A673 (cell line): ENCODE results near the gene THSD7B. TPM values are rescaled to one million over a fixed set of nuclear protein-coding genes. Genes with fewer than 3 reads are reported as not detected.

Experiments used
- BruUV-seq: library from RNA; stranded (reverse); fragments of 400-500 nt; replicated peaks from 2 replicates; lab custom pipeline; 2021; lab: Mats Ljungman, UMichigan
- CTCF ChIA-PET: fragments of 300-600 bp; sonication (Branson Sonifier 250); formaldehyde crosslinking; loops from one replicate; lab custom pipeline; 2022; ENCODE audit warnings: antibody characterized with exemption; lab: Charles Lee
- POLR2A ChIA-PET: fragments of 300-600 bp; sonication (Branson Sonifier 250); formaldehyde crosslinking; loops from one replicate; lab custom pipeline; 2022; ENCODE audit warnings: antibody characterized with exemption; ENCODE audit not compliant: low non-redundant PET; lab: Charles Lee
- DNase-seq: peaks from one replicate; pipeline ENCODE4 v3.0.0-alpha.2; 2015; ENCODE audit warnings: low spot score
- H3K27ac ChIP-seq: fragments of 200-600 bp; sonication (generic); 2 replicates; pipeline ENCODE4 v1.5.1; 2016; ENCODE audit warnings: mixed run types, low read depth, mild to moderate bottlenecking, mixed read lengths, antibody characterized with exemption, low read length; ENCODE audit not compliant: poor library complexity, severe bottlenecking
- H3K27me3 ChIP-seq: fragments of 200-600 bp; sonication (generic); replicated peaks from 2 replicates; pipeline ENCODE4 v1.6.1; 2017; ENCODE audit warnings: mixed run types, low read depth, mild to moderate bottlenecking, mixed read lengths, antibody characterized with exemption, low read length; ENCODE audit not compliant: insufficient read depth, poor library complexity
- H3K36me3 ChIP-seq: fragments of 200-600 bp; sonication (generic); 2 replicates; pipeline ENCODE4 v1.6.1; 2016; ENCODE audit warnings: mixed run types, mild to moderate bottlenecking, mixed read lengths, antibody characterized with exemption, low read length; ENCODE audit not compliant: insufficient read depth, poor library complexity, severe bottlenecking
- H3K4me1 ChIP-seq: fragments of 200-600 bp; sonication (generic); 2 replicates; pipeline ENCODE4 v1.6.1; 2017; ENCODE audit warnings: mixed run types, mild to moderate bottlenecking, mixed read lengths, antibody characterized with exemption, low read length; ENCODE audit not compliant: insufficient read depth, poor library complexity, severe bottlenecking
- H3K4me3 ChIP-seq: fragments of 200-600 bp; sonication (generic); 2 replicates; pipeline ENCODE4 v1.5.1; 2016; ENCODE audit warnings: low read depth, mixed run types, mild to moderate bottlenecking, mixed read lengths, low read length; ENCODE audit not compliant: poor library complexity, severe bottlenecking
- H3K9me3 ChIP-seq: fragments of 200-600 bp; sonication (generic); 2 replicates; pipeline ENCODE4 v1.6.1; 2016; ENCODE audit warnings: mixed run types, low read depth, mild to moderate bottlenecking, mixed read lengths, antibody characterized with exemption, low read length; ENCODE audit not compliant: poor library complexity, severe bottlenecking
- CTCF ChIP-seq: fragments of 300-800, 200-600 bp; sonication (generic); conservative IDR thresholded peaks from 2 replicates; pipeline ENCODE4 v1.5.1; 2017; ENCODE audit warnings: low read depth, mild to moderate bottlenecking, antibody characterized with exemption, low read length, moderate library complexity, mixed read lengths
- EZH2 ChIP-seq: fragments of 200-600 bp; sonication (generic); IDR thresholded peaks from 2 replicates; pipeline ENCODE4 v1.6.1; 2017; ENCODE audit warnings: borderline replicate concordance, low read depth, mild to moderate bottlenecking, mixed read lengths, antibody characterized with exemption, low read length; ENCODE audit not compliant: poor library complexity, severe bottlenecking
- intact Hi-C: fragments of 100-400 bp; cut with micrococcal nuclease; formaldehyde crosslinking; loops from one replicate; pipeline ENCODE4 v1.10.0; 2022; ENCODE audit not compliant: unreplicated experiment
- total RNA-seq: library from RNA; stranded (reverse); gene quantifications from 2 replicates; pipeline ENCODE4 v1.2.3, GENCODE V29; 2021

Gene THSD7B
- total RNA-seq, 1 experiment from 2014 or later, result not detected

DNA sequence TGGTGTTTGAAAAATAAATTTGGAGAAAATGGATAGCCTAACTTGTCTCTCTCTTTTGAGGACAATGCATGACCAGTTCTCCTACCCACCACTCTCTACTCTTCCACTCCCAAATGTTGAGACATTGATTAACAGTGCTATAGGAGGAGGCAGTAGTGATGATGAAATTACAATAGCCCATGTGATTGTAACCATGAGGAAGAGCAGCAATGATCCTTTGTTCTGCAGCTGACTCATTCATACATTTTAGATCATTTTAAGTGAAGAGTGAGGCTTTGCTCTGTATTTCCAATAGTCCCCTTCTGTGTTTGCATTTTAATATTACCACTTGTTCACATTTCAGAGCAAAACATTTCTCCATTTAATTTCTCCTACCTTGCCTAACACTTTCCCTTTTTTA lies 592.3 kb downstream of the THSD7B start:
- Histone ChIP-seq H3K36me3 (no peaks in the 10 kb centered on the region), H3K4me3 (no peak overlapping the region), H3K9me3 (no peaks in the 10 kb centered on the region), H3K27me3 (no peaks in the 10 kb centered on the region), H3K4me1 (no peaks in the 10 kb centered on the region), H3K27ac (no peak overlapping the region)
- intact Hi-C loops, result no loop called here
- BruUV-seq, result no TSS peak
- TF ChIP-seq CTCF (no peak), EZH2 (no peak)
- CTCF ChIA-PET, result no interaction called here
- POLR2A ChIA-PET, result no interaction called here
- DNase-seq, result no peak

DNA sequence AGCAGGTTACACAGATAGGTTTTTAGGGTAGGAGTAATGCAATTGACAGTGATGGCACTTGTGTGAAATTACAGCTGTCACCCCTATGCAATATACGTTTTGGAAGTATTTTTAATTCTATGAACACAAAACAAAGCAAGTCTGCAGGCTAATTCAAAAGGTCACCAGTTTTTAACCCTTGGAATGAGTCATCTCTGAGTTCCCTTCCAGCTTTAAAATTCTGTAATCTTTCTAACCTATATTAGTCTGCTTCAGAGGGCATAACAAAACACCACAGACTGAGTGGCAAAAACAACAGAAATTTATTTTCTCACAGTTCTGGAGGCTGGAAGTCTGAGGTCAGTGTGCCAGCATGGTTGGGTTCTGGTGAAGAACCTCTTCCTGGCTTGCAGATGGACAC lies 602.0 kb downstream of the THSD7B start:
- TF ChIP-seq EZH2 (no peak), CTCF (no peak)
- ChIA-PET CTCF (no interaction called here), POLR2A (no interaction called here)
- Histone ChIP-seq H3K4me1 (no peaks in the 10 kb centered on the region), H3K4me3 (no peak overlapping the region), H3K36me3 (no peaks in the 10 kb centered on the region), H3K9me3 (no peaks in the 10 kb centered on the region), H3K27me3 (no peaks in the 10 kb centered on the region), H3K27ac (no peak overlapping the region)
- DNase-seq, result no peak
- no TSS peak for BruUV-seq
- intact Hi-C loops, result no loop called here

GRCh38 chr2:137369106-137369505 lies 603.8 kb downstream of the THSD7B start:
- ChIA-PET CTCF (no interaction called here), POLR2A (no interaction called here)
- Histone ChIP-seq H3K27ac (no peak overlapping the region), H3K36me3 (no peaks in the 10 kb centered on the region), H3K4me1 (no peaks in the 10 kb centered on the region), H3K9me3 (no peaks in the 10 kb centered on the region), H3K27me3 (no peaks in the 10 kb centered on the region), H3K4me3 (no peak overlapping the region)
- TF ChIP-seq CTCF (no peak), EZH2 (no peak)
- no peak for DNase-seq
- intact Hi-C loops, result no loop called here
- BruUV-seq, result no TSS peak
